ENCODE measurements around the gene UMOD.

UMOD gene

GRCh38 chr16:20329392-20330138 is 22.9 kb downstream of the UMOD start:
- H3K4me3 ChIP-seq (replicated peaks; ENCODE audit: insufficient read depth, low read length), result no peak overlapping the region
- no peak overlapping the region for H3K27ac ChIP-seq (replicated peaks)
- H3K27me3 ChIP-seq (ENCODE audit: insufficient read depth, poor library complexity, severe bottlenecking), result peaks cover 2% of the 10 kb centered on the region
- TF ChIP-seq CTCF (IDR thresholded peaks at IDR 0.05; ENCODE audit: insufficient read depth, low read length) (no peak), SPI1 (IDR thresholded peaks at IDR 0.05; ENCODE audit: borderline replicate concordance, low read depth) (no peak), REST (IDR thresholded peaks at IDR 0.05; ENCODE audit: insufficient replicate concordance, low read depth) (no peak), GABPA (IDR thresholded peaks at IDR 0.05; ENCODE audit: low read depth) (no peak), POLR2AphosphoS5 (IDR thresholded peaks at IDR 0.05; ENCODE audit: low read depth) (no peak)
- DNase-seq (ENCODE audit: low read depth in 1 of 2, low spot score in 1 of 2), result no peak

- DNase-seq (ENCODE audit: low read depth in 1 of 2, low spot score in 1 of 2), result no peak
Measured at GRCh38 chr16:20327444-20328041, 25.0 kb downstream of the UMOD start, which contains the start of gene GP2. Gene GP2, minus strand, starts transcription at chr16:20327513. Its CDS starts 1,082 bp downstream, at chr16:20326431.

More at GRCh38 chr16:20327444-20328041, 25.0 kb downstream of the UMOD start, which contains the start of gene GP2:
- H3K4me3 ChIP-seq (replicated peaks; ENCODE audit: insufficient read depth, low read length), result no peak within 1 kb of the TSS
- peaks cover 2% of the 10 kb centered on the region for H3K27me3 ChIP-seq (ENCODE audit: insufficient read depth, poor library complexity, severe bottlenecking)
- no peak within 1 kb of the TSS for H3K27ac ChIP-seq (replicated peaks)
- no peak for TF ChIP-seq SPI1 (IDR thresholded peaks at IDR 0.05; ENCODE audit: borderline replicate concordance, low read depth)
- no peak for TF ChIP-seq REST (IDR thresholded peaks at IDR 0.05; ENCODE audit: insufficient replicate concordance, low read depth)
- no peak for TF ChIP-seq CTCF (IDR thresholded peaks at IDR 0.05; ENCODE audit: insufficient read depth, low read length)
- TF ChIP-seq POLR2AphosphoS5 (IDR thresholded peaks at IDR 0.05; ENCODE audit: low read depth), result no peak

Measured in HL-60 (cell line).